Forelimb muscle (tissue), 1 donor: Measurements from ENCODE around the gene NHSL2. TPM values are rescaled to one million over a fixed set of nuclear protein-coding genes. Genes with fewer than 3 reads are reported as not detected.

Source experiments
- DNase-seq: peaks from one replicate; pipeline ENCODE4 v3.0.0-alpha.2; 2013; ENCODE audit warnings: low read depth
- polyA plus RNA-seq: library from polyadenylated mRNA; unstranded; fragments of 120-200 nt; gene quantifications from one replicate; pipeline ENCODE4 v1.2.1, GENCODE V29; 2013; ENCODE audit not compliant: insufficient read length

NHSL2 gene
- polyA plus RNA-seq, 1 donor = 6.7 TPM

GRCh38 chrX:72018277-72019112 lies 107.8 kb downstream of the NHSL2 start:
- peak; percentile 68 for DNase-seq

- no peak for DNase-seq
Measured at GRCh38 chrX:72019487-72019886, 108.8 kb downstream of the NHSL2 start.

- peak; percentile 59 for DNase-seq
Measured at GRCh38 chrX:72020204-72020603, 109.6 kb downstream of the NHSL2 start.

- DNase-seq = no peak
Measured at GRCh38 chrX:72020788-72021187, 110.1 kb downstream of the NHSL2 start.

- no peak for DNase-seq
Measured at GRCh38 chrX:72021975-72022374, 111.3 kb downstream of the NHSL2 start.

- no peak for DNase-seq
Measured at GRCh38 chrX:72023071-72023470, 112.4 kb downstream of the NHSL2 start.

- no peak for DNase-seq
Measured at GRCh38 chrX:72025236-72025770, 114.7 kb downstream of the NHSL2 start.

GRCh38 chrX:72026341-72027023 lies 115.8 kb downstream of the NHSL2 start:
- no peak for DNase-seq

- DNase-seq = no peak
Measured at GRCh38 chrX:72027024-72027913, 116.6 kb downstream of the NHSL2 start.

GRCh38 chrX:72027914-72028307 lies 117.3 kb downstream of the NHSL2 start:
- no peak for DNase-seq

- no peak for DNase-seq
Measured at GRCh38 chrX:72028701-72029470, 118.2 kb downstream of the NHSL2 start.

GRCh38 chrX:72029483-72030411 lies 119.1 kb downstream of the NHSL2 start:
- DNase-seq = no peak

- DNase-seq = no peak
Measured at GRCh38 chrX:72030431-72030830, 119.8 kb downstream of the NHSL2 start.

- DNase-seq = no peak
Measured at GRCh38 chrX:72031118-72031517, 120.5 kb downstream of the NHSL2 start.

GRCh38 chrX:72031634-72032033 lies 121.0 kb downstream of the NHSL2 start:
- DNase-seq = no peak

- DNase-seq = no peak
Measured at GRCh38 chrX:72037601-72038000, 127.0 kb downstream of the NHSL2 start.

- no peak for DNase-seq
Measured at GRCh38 chrX:72038016-72038415, 127.4 kb downstream of the NHSL2 start.

- DNase-seq = no peak
Measured at GRCh38 chrX:72038868-72039267, 128.2 kb downstream of the NHSL2 start.

- DNase-seq = no peak
Measured at GRCh38 chrX:72040506-72040905, 129.9 kb downstream of the NHSL2 start.

- no peak for DNase-seq
Measured at GRCh38 chrX:72041176-72041575, 130.5 kb downstream of the NHSL2 start.
